ENCODE results near the gene CDKL4.
"Not testable (repeated sequence)": the region's sequence is repeated elsewhere in the genome, so short reads cannot be mapped to it uniquely, and the experiment has no call there.

Gene CDKL4

DNA sequence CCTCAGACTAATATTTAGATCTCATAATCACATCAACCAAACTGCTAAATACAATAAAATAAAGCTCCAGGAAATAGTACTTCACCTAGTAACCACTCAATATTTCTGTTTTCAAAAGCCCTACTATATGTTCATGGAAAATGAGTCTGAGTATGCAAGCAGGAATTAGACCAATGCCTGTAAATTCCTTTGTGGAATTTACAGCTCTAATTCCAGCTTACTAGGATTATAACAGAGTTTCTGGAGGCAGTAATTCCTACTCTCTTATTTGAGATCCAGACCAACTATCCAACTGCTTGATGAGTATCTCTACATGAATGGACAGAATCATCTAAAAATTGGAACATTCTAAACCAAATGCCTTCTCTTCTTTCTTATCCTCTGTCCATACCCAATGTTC, 11.6 kb downstream of the CDKL4 start:
- no peak for DNase-seq (ENCODE audit: low read depth in 2 of 2, low spot score in 1 of 2)

DNA sequence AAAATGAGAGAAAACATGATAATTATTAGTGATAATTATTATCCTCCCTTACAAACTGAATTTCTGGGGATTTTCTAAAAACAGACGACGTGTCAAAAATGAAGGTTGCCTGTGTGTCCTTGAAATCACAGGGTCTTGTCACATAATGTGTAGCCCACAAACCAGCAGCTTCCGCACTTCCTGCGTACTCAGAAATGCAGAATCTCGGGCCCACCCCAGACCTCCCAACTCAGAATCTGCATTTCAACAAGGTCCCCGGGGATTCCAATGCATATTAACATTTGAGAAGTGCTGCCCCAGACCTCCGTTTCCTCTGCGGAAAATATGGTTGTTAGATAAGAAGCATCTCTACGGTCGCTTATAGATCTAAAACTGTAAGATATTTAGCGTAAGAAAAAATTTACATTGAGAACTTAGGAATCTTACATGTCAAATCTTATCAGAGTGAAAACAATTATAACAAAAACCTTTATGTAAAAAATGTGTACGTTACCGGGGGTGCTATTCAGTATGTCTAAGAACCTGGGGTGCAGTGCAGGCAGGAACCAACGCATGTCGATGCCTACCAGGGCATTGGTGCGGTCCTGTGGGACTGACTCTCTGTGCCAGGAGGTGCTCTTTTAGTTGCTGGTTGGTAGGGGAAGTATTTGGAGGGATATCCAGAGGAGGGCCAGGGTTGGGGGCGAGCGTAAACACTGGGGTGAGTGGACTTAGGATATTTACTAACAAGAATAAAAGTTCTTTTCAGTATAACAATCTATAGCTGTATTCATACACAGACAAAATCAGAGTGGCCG, 15.2 kb downstream of the CDKL4 start:
- no peak for DNase-seq (ENCODE audit: low read depth in 2 of 2, low spot score in 1 of 2)

DNA sequence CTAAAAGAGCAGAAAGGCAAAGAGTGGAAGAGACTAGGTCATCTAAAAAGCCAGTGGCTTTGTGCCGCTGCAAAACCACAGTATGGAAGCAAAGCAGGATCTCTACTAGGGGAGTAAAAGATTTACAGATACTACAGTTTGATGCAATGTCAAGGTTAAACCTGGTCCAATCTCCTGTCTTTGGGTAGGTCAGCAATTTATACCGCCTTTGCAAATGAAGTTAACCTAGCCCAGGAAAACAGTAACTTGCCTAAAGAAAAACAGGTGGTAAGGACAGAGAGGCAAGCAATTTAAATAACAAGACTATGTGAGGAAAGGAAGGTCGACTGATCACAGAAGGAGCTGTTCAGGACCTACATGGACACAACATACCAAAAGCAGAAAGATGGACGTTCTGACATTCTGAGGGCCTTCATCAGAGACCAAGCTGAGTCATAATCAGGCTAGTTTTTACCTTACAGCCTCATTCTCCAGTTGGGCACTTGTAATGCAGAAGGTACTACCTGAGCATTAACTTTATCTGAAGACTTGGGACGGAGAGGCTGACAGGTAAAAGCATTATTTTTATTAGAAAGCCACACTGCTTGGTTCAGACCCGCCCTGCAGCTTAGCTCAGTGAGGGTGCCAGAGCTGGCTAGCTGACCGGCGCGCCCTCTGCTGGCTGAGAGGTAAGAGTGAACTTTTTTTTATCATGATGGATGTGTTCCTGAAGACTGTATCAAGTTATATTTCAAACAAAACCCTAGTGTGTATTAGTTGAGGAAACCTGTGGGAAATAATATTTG, 15.9 kb downstream of the CDKL4 start:
- peak; percentile 51 to 67 for DNase-seq (ENCODE audit: low read depth in 2 of 2, low spot score in 1 of 2)

DNA sequence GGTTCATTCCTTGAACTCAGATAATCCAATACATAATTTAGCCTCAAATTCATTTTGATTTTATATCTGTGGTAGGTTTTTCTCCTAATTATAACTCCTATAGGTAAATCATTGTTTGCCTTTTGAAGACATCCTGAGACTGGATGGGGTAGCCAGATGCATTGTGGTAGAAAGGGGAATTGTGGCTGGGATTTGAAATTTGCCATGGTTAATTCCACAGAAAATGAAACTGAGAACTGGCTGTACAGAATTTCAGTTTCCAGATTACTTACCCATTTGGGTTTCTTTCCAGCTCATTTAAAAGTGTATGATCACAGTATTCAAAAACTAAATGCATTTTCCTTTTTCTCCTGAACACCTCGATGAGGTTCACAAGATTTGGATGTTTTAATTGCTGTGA, 18.2 kb downstream of the CDKL4 start:
- DNase-seq (ENCODE audit: low read depth in 2 of 2, low spot score in 1 of 2), result no peak

DNA sequence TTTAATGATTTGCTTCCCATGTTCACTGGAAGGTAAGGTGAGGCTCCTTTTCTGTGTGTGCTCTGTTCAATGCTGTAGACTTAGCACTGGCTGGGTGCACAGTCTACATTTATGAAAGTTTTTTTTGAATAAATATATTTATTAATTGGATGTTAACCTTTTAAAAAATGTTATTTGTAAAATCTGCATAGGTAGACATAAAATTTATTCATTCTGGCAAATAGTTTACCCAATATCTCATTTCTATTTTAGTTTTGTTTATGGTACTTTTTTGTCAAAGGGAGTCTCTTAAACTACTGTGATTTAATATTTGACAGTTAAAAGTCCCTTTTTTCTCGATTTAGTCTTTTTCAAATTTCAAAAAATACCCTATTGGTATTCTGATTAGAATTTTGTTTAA, 19.9 kb downstream of the CDKL4 start:
- no peak for DNase-seq (ENCODE audit: low read depth in 2 of 2, low spot score in 1 of 2)

DNA sequence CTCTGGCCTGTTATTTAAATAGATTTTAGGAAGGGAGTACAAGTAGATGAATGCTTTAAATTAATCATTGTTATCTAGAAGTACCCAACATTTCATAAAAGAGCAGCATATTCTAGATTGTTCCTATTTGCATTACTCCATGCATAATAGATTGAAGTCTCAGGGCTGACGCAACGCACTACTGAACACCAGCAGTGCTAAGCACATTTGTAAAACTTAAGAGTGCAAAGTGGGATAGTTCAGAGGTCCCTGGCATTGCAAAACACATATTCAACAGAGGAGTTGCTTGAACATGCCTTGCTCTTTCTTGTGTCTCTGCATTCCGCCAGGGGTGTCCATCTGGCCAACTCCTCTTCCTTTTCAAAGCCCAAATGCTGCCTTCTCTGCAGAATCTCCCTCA, 22.3 kb downstream of the CDKL4 start:
- DNase-seq (ENCODE audit: low read depth in 2 of 2, low spot score in 1 of 2), result no peak

DNA sequence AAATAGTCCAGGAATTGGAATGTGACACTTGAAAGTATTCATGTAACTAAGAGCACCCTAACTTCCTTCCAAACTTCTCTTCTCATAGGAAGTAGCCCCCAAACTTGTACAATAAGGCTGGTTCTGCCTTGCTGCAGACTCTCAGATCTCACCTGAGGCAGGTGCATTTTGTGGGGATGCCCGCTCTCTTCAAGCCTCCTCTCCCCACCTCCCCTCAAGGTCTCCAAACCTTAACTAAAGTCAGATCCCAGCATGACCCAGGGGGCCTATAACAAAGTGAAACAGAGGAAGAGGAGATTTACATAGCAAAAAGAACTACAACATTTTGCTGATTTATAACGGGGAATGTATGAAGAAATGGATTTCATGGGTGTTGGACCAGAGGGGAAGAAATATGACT, 23.6 kb downstream of the CDKL4 start:
- DNase-seq (ENCODE audit: low read depth in 2 of 2, low spot score in 1 of 2), result no peak

DNA sequence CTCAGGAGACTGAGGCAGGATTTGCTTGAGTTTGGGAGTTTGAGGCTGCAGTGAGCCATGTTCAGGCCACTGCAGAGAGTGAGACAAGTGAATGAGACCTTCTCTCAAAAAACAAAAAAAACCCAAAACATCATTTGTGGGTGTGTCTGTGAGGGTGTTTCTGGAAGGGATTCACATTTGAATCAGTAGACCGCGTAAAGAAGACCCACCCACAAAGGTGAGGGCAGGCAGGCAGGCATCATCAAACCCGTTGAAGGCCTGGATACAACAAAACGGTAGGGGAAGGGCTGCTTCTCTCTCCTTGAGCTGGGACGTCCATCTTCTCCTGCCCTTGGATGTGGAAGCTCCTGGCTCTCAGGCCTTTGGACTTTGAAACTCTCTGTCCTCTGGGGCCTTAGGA, 25.4 kb downstream of the CDKL4 start:
- DNase-seq (ENCODE audit: low read depth in 2 of 2, low spot score in 1 of 2), result no peak

DNA sequence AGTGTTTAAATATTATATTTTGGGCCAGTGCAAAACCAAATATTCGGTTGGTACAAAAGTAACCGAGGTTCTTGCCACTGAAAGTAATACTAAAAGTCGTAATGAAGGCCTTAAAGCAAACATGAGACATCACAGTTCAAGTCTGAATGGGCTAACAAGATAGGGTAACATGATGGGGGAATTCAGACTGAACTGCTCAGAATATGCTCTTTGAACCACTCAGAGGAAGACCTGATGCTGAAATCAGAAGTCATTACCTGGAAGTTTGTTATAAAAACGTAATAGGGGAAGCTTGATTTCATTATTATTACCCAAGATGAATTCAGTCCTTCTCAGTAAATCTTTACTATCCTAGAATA, 26.6 kb downstream of the CDKL4 start:
- no peak for DNase-seq (ENCODE audit: low read depth in 2 of 2, low spot score in 1 of 2)

DNA sequence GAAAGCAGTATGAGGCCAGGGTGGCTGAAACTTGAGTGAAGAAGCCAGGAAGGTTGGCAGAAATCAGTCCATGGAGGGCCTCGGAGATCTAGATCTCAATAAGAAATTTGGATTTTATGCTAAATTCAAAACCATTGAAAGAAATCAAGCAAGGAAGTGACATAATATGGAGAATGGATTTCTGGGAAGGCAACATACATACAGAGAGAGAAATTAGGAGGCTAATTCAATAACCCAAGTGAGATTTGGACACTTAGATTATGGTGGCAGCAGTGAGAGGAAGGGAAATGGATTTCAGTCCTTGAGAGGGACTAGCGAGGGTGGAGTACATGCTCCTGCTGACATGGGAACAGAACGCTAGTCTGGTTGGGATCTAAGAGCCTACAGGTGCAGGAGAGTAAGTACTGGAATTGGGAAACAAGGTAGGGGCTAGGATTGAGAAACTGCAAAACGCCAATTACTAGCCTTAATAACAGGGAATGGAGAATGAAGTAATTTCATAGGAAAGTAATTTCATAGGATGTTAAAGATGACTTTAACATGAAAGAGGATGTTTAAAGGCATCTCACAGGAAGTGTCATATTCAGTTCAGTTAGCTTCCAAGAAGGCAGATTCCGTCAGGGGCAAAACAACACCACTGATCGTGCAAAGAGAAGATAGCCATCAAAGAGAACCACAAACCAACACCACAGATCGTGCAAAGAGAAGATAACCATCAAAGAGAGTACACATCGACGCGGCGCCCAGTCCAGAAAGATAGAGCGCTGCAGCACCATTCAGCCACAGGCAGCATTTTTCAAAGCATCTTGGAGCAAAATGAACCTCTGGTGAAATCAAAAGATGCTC, 27.2 kb downstream of the CDKL4 start:
- peak; percentile 25 to 30 for DNase-seq (ENCODE audit: low read depth in 2 of 2, low spot score in 1 of 2)

DNA sequence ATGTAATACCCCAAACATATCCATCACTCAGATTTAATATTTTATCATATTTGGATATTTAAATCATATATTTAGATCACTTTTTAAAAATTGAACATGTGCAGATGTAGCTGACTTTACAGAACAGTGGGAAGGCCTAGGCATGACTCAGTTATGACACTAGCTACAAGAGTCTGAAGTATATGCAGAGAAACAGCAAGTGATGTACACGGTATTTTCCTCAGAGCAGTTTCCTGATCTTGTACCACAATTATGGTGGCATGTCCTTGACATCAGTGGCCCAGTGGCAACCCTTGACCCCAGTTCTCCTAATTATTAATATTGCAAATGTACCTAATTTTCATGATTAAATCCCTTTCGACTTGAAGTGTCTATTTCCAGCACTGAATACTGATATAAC, 28.2 kb downstream of the CDKL4 start:
- DNase-seq (ENCODE audit: low read depth in 2 of 2, low spot score in 1 of 2), result no peak

DNA sequence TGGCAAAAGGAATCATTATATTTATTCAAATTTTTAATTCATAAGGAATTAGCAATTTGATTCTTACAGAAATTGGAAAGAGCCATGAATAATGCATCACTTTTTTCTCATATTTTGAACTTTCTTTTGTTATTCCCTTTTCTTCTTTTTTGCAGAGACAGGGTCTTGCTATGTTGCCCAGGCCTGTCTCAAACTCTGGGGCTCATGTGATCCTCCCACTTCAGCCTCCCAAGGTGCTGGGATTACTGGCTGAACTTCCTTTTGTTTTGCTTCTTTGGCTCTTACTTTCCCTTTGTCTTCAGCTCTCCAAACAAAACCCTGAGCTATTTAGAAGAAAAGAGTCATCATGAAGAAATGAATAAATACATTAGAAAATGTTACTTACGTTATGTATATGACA, 30.8 kb downstream of the CDKL4 start:
- no peak for DNase-seq (ENCODE audit: low read depth in 2 of 2, low spot score in 1 of 2)

DNA sequence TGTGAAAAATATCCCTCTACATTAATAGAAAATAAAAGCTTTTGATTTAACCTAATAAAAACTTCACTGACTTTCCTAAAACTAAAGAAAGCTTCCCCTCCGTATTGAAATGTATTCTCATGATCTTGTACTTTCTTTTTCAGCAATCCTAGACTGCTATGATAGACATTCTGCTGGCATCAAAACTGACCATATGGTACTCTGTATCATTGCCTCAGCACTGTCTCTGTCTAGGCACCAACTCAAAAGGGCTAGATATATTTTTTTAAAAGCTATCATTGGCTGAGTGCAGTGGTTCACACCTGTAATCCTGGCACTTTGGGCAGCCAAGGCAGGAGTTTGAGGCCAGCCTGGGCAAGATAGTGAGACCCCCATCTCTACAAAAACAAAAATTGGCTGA, 32.9 kb downstream of the CDKL4 start:
- DNase-seq (ENCODE audit: low read depth in 2 of 2, low spot score in 1 of 2), result no peak

DNA sequence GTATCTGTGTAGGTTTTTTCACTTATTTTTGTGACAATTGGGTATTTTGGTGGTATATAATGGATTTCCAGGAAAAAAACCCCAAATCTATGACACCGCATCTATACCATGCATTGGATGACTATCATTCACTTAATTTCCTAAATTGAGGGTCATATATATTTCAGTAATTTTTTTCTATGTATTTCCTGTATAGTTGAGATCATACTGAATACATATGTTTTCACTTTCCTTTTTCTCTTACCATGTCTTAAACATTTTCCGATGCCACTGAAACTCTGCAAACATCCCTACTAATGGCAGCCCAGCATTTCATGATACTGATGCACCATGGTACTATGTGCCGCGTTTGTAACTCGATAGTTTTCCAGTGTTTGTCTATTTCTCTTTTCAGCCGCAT, 40.4 kb downstream of the CDKL4 start:
- DNase-seq (ENCODE audit: low read depth in 2 of 2, low spot score in 1 of 2), result no peak

DNA sequence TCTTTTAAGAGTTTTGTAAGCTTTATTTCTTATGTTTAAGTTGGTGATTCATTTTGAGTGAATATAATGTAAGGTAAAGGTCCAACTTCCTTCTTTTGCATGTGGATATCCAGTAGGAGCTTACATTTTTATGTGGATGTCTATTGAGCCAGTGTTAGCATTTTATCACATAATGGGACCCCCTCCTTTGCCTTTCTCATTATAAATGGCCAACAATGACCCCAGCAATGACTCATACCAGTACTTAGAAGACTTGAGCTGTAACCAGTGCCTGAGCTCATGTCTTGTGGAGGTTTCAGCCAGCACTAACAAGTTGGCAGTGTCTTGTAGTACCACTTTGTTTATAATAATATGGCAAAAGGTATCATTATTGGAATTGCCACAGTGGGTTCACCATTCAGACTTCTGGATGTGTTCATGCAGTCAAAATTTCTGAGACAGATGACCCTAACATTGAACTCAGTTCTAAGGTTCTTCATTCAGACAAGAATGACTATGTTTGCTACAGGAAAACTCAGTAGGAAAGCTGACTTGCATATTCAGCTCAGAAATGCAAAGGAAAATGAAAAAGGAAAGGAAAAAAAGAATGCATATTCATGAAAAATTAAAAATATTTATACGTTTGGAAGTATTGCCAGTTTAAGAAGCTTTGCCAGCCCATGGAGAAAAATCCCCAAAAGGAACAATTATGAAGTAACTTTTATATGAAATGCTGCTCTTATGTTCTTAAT, 41.0 kb downstream of the CDKL4 start:
- no peak for DNase-seq (ENCODE audit: low read depth in 2 of 2, low spot score in 1 of 2)

DNA sequence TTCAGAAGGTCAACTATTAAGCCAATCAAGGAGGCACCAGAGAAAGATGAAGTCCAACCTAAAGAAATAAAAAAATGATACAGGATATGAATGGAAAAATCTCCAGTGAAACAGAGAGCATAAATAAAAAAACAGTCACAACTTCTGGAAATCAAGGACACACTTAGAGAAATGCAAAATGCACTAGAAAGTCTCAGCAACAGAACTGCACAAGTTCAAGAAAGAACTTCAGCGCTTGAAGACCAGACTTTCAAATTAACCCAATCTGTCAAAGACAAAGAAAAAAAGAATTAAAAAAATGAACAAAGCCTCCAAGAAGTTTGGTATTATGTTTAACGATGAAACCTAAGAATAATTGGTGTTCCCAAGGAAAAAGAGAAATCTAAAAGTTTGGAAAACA, 46.8 kb downstream of the CDKL4 start:
- not testable (repeated sequence) for DNase-seq (ENCODE audit: low read depth in 2 of 2, low spot score in 1 of 2)

DNA sequence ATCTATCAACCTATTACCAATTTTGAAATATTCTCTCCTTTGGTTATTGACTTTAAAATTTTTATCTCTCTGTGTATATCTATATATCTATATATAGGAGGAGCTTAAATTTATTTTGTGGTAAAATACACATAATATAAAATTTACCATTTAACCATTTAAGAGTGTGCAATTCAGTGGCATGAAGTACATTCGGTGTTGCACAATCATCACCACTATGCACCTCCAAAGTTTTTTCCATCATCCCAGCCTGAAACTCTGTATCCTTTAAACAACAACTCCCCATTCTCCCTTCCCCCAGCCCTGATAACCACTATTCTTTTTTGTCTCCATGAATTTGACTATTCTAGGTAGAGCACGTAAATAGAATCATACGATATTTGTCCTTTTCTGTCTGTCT, 49.1 kb downstream of the CDKL4 start:
- no peak for DNase-seq (ENCODE audit: low read depth in 2 of 2, low spot score in 1 of 2)

DNA sequence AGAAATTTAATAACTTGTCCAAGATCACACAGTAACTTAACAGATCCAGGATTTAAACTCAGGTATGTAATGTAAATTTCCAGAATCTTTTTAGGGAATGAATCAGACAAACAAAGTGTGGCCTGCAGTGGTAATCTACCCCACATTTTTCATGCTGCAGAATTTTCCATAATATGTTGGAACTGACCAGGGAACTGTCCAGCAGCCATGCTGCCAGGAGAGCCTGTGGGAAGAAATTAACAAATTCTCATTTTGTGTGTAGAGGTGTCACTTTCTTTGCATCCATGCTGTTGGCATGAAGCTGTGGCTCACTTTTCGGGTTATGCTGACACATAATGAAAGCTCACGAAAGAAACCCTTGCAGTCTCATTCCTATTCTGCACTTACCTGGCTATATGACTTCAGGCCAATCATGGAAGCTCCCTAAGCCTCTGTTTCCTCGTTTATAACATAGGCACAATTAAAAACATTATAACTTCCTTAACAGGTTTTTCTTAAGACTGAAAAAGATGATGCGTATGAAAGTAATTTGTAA, 54.7 kb downstream of the CDKL4 start:
- DNase-seq (ENCODE audit: low read depth in 2 of 2, low spot score in 1 of 2), result no peak

DNA sequence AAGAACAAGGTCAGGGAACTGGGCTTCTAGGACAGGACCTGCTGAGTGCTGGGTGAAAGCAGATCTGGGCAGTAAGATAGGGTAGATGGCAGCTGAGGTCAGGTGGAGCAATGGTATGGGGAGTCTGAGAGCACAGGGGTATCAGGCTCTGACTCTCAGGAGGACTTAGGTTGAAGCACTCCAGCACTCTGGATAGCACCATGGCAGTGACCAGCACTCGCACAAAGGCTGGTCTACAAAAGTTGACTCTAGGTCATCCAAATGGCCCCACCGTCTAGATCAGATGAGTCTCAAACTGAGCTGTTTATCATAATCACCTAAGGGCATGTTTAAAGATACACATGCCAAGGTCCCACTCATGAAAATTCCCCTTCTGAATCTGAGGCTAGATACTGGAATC, 60.1 kb downstream of the CDKL4 start:
- no peak for DNase-seq (ENCODE audit: low read depth in 2 of 2, low spot score in 1 of 2)

DNA sequence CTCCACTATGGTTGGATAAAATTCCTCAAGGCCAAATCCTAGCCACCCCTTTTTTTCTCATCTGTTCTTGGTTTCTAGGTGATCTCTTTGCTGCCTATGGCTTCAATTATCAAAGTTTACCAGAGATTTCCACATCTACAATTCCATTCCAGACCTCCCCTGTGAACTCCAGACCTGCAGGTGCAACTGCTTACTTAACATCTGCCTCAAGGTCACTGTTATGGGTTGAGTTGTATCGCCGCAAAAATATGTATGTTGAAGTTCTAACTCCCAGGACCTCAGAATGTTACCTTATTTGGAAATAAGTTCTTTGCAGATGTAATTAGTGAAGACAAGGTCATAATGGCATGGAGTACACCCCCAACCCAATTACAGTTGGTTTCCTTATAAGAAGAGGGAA, 62.5 kb downstream of the CDKL4 start:
- no peak for DNase-seq (ENCODE audit: low read depth in 2 of 2, low spot score in 1 of 2)

Data from stimulated activated CD8-positive, alpha-beta memory T cell treated with anti-CD3 and anti-CD28 coated beads, Interleukin-4, amount 100 ng/mL, for 4 hours (primary cell).